ENCODE measurements around the gene IRF6. TPM values are rescaled to one million over a fixed set of nuclear protein-coding genes. Genes with fewer than 3 reads are reported as not detected.

IRF6 gene
- total and polyA plus RNA-seq, 2 of the 8 experiments (the other 6 are each of a cell fraction or from before 2014, with no cell fraction given), result 9.6 to 13.4 TPM

- no peak overlapping the region for H3K4me3 ChIP-seq (ENCODE audit: extremely low read depth in 1 of 4, insufficient read depth in 2 of 4, low read depth in 3 of 4, low read length in 4 of 4)
- TF ChIP-seq MAX (IDR thresholded peaks at IDR 0.05), result no peak
- TF ChIP-seq TBP (IDR thresholded peaks at IDR 0.05; ENCODE audit: low read depth, low read length), result no peak
- no peak for TF ChIP-seq TCF12 (IDR thresholded peaks at IDR 0.05; ENCODE audit: low read depth, low read length)
- TF ChIP-seq PHF8 (conservative IDR thresholded peaks at IDR 0.05; ENCODE audit: low read depth, low read length), result no peak
- no peak for TF ChIP-seq SIN3A (conservative IDR thresholded peaks at IDR 0.05 in 1 of 2, IDR thresholded peaks at IDR 0.05 in 1 of 2; ENCODE audit: low read depth in 1 of 2, low read length in 2 of 2)
- TF ChIP-seq POLR2A (IDR thresholded peaks at IDR 0.05; ENCODE audit: control extremely low read depth in 1 of 2, low read depth in 2 of 2, low read length in 2 of 2), result no peak
- TF ChIP-seq KDM5A (IDR thresholded peaks at IDR 0.05; ENCODE audit: low read length), result no peak
- no peak for TF ChIP-seq FOSL1 (IDR thresholded peaks at IDR 0.05; ENCODE audit: insufficient read depth, low read depth, low read length)
- no peak for TF ChIP-seq CTBP2 (IDR thresholded peaks at IDR 0.05; ENCODE audit: borderline replicate concordance, insufficient read depth, insufficient read length, low read length)
- no peak for TF ChIP-seq CTCF (IDR thresholded peaks at IDR 0.05; ENCODE audit: control extremely low read depth in 1 of 3, insufficient read depth in 1 of 3, low read depth in 1 of 3, low read length in 3 of 3)
- no peak for TF ChIP-seq SIRT6 (IDR thresholded peaks at IDR 0.05; ENCODE audit: low read length)
These were observed 25.7 kb downstream of the IRF6 start for GRCh38 chr1:209780268-209780667.

More at GRCh38 chr1:209780268-209780667, 25.7 kb downstream of the IRF6 start:
- no peaks in the 10 kb centered on the region for H4K20me1 ChIP-seq (replicated peaks in 1 of 2; ENCODE audit: control insufficient read depth in 1 of 2, insufficient read depth in 2 of 2, low read length in 2 of 2)
- no peak overlapping the region for H3K14ac ChIP-seq (ENCODE audit: insufficient read length)
- H3K23me2 ChIP-seq (ENCODE audit: low read depth, low read length), result peaks cover 6% of the 10 kb centered on the region
- no peak overlapping the region for H3K27ac ChIP-seq (ENCODE audit: low read depth, low read length)
- FAIRE-seq, result no peak
- no peak overlapping the region for H2AK5ac ChIP-seq (ENCODE audit: low read depth, low read length)
- no peak overlapping the region for H4K5ac ChIP-seq (ENCODE audit: insufficient read length, low read depth, low read length)
- no peak overlapping the region for H4K91ac ChIP-seq (replicated peaks; ENCODE audit: insufficient read length, low read length)
- 85% methylated on average over 4 of the region's 4 CpGs; no CpG with 5 or more reads in 1 of the 2 experiments for WGBS, 2 experiments (ENCODE audit: extremely low coverage in 1 of 2, insufficient coverage in 1 of 2, insufficient read length in 1 of 2, insufficient replicate concordance in 2 of 2, low coverage in 1 of 2, low lambda C conversion rate in 2 of 2, missing lambda C conversion rate in 1 of 2)
- no peak overlapping the region for H2BK20ac ChIP-seq (ENCODE audit: low read length)
- no peak overlapping the region for H3K4ac ChIP-seq (replicated peaks; ENCODE audit: insufficient read length, low read depth, low read length)
- DNase-seq (ENCODE audit: low read depth in 1 of 2, low spot score in 2 of 2), result no peak
- peaks cover 0 to 6% of the 10 kb centered on the region in 2 experiments; a peak in 1 of 4 replicates for H3K79me2 ChIP-seq (ENCODE audit: control insufficient read depth in 1 of 2, insufficient read depth in 2 of 2, low read length in 2 of 2)
- peaks cover 0 to 6% (median 2%) of the 10 kb centered on the region in 4 experiments; a peak in 2 of 7 replicates for H3K4me1 ChIP-seq (replicated peaks in 1 of 4; ENCODE audit: control insufficient read depth in 3 of 4, insufficient read depth in 4 of 4, low read length in 3 of 4)
- H2BK15ac ChIP-seq (ENCODE audit: low read length), result no peak overlapping the region
- no peak overlapping the region for H2AFZ ChIP-seq (ENCODE audit: low read length)
- no peak overlapping the region for H3K4me2 ChIP-seq (ENCODE audit: insufficient read depth in 1 of 2, low read depth in 2 of 2, low read length in 2 of 2)
- no peak overlapping the region for H4K8ac ChIP-seq (ENCODE audit: extremely low read depth, insufficient read depth, low read length)
- H2BK5ac ChIP-seq (ENCODE audit: low read depth, low read length), result no peak overlapping the region
- H3K9ac ChIP-seq (replicated peaks in 1 of 4; ENCODE audit: extremely low read depth in 1 of 4, low read depth in 3 of 4, low read length in 3 of 4), result no peak overlapping the region
- H3K79me1 ChIP-seq (ENCODE audit: low read depth, low read length), result no peaks in the 10 kb centered on the region
- H3K18ac ChIP-seq (ENCODE audit: extremely low read depth, low read length), result no peak overlapping the region
- no peaks in the 10 kb centered on the region for H3K27me3 ChIP-seq (replicated peaks in 1 of 4; ENCODE audit: control insufficient read depth in 3 of 4, extremely low read depth in 1 of 4, insufficient read depth in 3 of 4, low read length in 3 of 4)
- no peak overlapping the region for H2BK120ac ChIP-seq (replicated peaks; ENCODE audit: low read depth, low read length)
- H2BK12ac ChIP-seq (ENCODE audit: low read depth, low read length), result no peak overlapping the region
- no peak overlapping the region for H3K56ac ChIP-seq (replicated peaks; ENCODE audit: insufficient read length, low read depth, low read length)
- H3K36me3 ChIP-seq (ENCODE audit: control insufficient read depth in 2 of 4, insufficient read depth in 4 of 4, low read length in 3 of 4), result 0 out of 8 replicates have a peak, but pooled peaks cover 0 to 3% (median 0%) of the 10 kb centered on the region in 4 experiments
- POLR2A ChIA-PET (ENCODE audit: partially characterized antibody), result no interaction called here
- H3K9me3 ChIP-seq (ENCODE audit: insufficient read depth in 2 of 2, low read depth in 1 of 2, low read length in 1 of 2), result no peaks in the 10 kb centered on the region
- CTCF ChIA-PET (ENCODE audit: partially characterized antibody), result interaction anchor here (1.2 to 1.7 kb wide), 4 partner anchors 12 to 47 kb away, joined by 3 to 4 read pairs (median 4); partner anchors contain the start of gene UTP25
- no peak overlapping the region for H3K23ac ChIP-seq (ENCODE audit: insufficient read length)

All from H1 (cell line).